Ovary (tissue), 10 donors: ENCODE measurements around the gene PERM1. TPM values are rescaled to one million over a fixed set of nuclear protein-coding genes. Genes with fewer than 3 reads are reported as not detected.
"Not testable (repeated sequence)": the region's sequence is repeated elsewhere in the genome, so short reads cannot be mapped to it uniquely, and the experiment has no call there.

Experiments used
- DNase-seq, 5 donors: peaks; one replicate each; pipeline ENCODE4 v3.0.0-alpha.2; 2019 to 2020
- H3K27ac ChIP-seq, 2 donors: fragments of 200-600 bp; one replicate each; pipeline versions ENCODE4 v1.5.1 to v1.8.0; 2019 to 2022
- H3K27me3 ChIP-seq: fragments of 200-600 bp; one replicate; pipeline ENCODE4 v1.8.0; 2022
- H3K36me3 ChIP-seq: fragments of 200-600 bp; sonication (generic); one replicate; pipeline ENCODE4 v1.5.1; 2019
- H3K4me1 ChIP-seq: one replicate; pipeline ENCODE4 v1.8.1; 2013; ENCODE audit warnings: mild to moderate bottlenecking, moderate library complexity; ENCODE audit not compliant: insufficient read depth
- H3K4me3 ChIP-seq: fragments of 200-600 bp; sonication (generic); one replicate; pipeline ENCODE4 v1.5.1; 2017
- H3K9me3 ChIP-seq, 2 donors: fragments of 200-600 bp in 1 of 2; sonication (generic) in 1 of 2; one replicate each; pipeline versions ENCODE4 v1.5.1 to v1.8.1; 2013 to 2019; ENCODE audit warnings: mild to moderate bottlenecking in 1 of 2, moderate library complexity in 1 of 2
- EP300 ChIP-seq: sonication (generic); formaldehyde crosslinking; IDR thresholded peaks from one replicate; pipeline ENCODE4 v1.6.1; 2017; ENCODE audit warnings: antibody characterized with exemption
- POLR2A ChIP-seq: fragments of 450-650 bp; IDR thresholded peaks from one replicate; pipeline ENCODE4 v1.6.1; 2017; ENCODE audit warnings: antibody characterized with exemption, mild to moderate bottlenecking, moderate library complexity
- WGBS, 3 donors: extraction: QIAGEN DNeasy Blood & Tissue Kit in 1 of 3; methylation state at CpG; one replicate each; pipeline versions ENCODE4 v1.1.5 to v1.1.7; 2013 to 2017; 5-methylcytosine and 5-hydroxymethylcytosine counted together
- intact Hi-C, 4 donors: fragments of 100-400 bp; cut with DNase I; formaldehyde crosslinking; loops; one replicate each; pipeline versions ENCODE4 v1.11.0 to v1.15.1; 2022 to 2023
- long read RNA-seq, 3 donors: library from polyadenylated mRNA in 2 of 3; unstranded in 2 of 3; transcript quantifications; one replicate each; pipeline ENCODE4 v2.0.0 and lab custom pipeline, GENCODE V29; 2021 to 2026
- polyA plus RNA-seq, 2 donors: library from polyadenylated mRNA; stranded (reverse); fragments of 200-250 nt in 1 of 2; fragments of 350-450 nt in 1 of 2; fragmentation: Illumina TruSeq in 1 of 2; extraction: RNeasy Lipid Tissue Mini Kit (QIAGEN cat#74804) in 1 of 2; gene quantifications; one replicate each; pipeline ENCODE4 v1.2.3, GENCODE V29; 2013 to 2014
- total RNA-seq, 7 donors: library from RNA; depleted of rRNA in 2 of 7; stranded (reverse); fragments of >200 nt in 2 of 7; fragmentation: NEBNext Ultra II Directional in 3 of 7; extraction: Animal tissue kit (Norgen Biotek cat#: 25700) in 3 of 7; gene quantifications; one replicate each; pipeline versions ENCODE4 v1.1.0 to v1.2.4, GENCODE V29; 2016 to 2023
- TF ChIP-seq, protein P1 (sequence below), 3 donors: fragments of 450-650 bp in 2 of 3; fragments of 200-600 bp in 1 of 3; IDR thresholded peaks; one replicate each; pipeline versions ENCODE4 v1.5.1 to v1.8.0; 2016 to 2022; ENCODE audit warnings: antibody characterized with exemption in 3 of 3, mild to moderate bottlenecking in 1 of 3
- donor health status: DM: no; HTN: no; CAD: no; lungs with moderate emphysema.
- donor health status: DM: no; HTN: no; CAD: no.
- donor health status: Bipolar disorder and iron deficiency.
- donor health status: DM: yes; HTN: yes; CAD: no.
- donor health status: DM: no; HTN: no; CAD: no.
- donor health status: DM: yes; HTN: yes; CAD: no.

PERM1 gene, protein sequence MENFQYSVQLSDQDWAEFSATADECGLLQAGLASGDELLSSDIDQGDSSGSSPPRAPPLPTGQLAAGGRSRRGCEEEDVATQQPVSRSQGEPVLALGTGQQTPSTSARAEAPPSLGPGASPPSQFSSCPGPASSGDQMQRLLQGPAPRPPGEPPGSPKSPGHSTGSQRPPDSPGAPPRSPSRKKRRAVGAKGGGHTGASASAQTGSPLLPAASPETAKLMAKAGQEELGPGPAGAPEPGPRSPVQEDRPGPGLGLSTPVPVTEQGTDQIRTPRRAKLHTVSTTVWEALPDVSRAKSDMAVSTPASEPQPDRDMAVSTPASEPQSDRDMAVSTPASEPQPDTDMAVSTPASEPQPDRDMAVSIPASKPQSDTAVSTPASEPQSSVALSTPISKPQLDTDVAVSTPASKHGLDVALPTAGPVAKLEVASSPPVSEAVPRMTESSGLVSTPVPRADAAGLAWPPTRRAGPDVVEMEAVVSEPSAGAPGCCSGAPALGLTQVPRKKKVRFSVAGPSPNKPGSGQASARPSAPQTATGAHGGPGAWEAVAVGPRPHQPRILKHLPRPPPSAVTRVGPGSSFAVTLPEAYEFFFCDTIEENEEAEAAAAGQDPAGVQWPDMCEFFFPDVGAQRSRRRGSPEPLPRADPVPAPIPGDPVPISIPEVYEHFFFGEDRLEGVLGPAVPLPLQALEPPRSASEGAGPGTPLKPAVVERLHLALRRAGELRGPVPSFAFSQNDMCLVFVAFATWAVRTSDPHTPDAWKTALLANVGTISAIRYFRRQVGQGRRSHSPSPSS
- total RNA-seq: under 1 TPM in 4 of 7 donors, not detected in 3; 0.07 to 0.32 (median 0.22) TPM
- polyA plus RNA-seq: under 1 TPM in 1 of 2 donors, not detected in 1; 0.34 TPM
- long read RNA-seq, donor 1: 0 reads
- long read RNA-seq, donor 2: 0 reads
- long read RNA-seq, donor 3: 0 reads

DNA sequence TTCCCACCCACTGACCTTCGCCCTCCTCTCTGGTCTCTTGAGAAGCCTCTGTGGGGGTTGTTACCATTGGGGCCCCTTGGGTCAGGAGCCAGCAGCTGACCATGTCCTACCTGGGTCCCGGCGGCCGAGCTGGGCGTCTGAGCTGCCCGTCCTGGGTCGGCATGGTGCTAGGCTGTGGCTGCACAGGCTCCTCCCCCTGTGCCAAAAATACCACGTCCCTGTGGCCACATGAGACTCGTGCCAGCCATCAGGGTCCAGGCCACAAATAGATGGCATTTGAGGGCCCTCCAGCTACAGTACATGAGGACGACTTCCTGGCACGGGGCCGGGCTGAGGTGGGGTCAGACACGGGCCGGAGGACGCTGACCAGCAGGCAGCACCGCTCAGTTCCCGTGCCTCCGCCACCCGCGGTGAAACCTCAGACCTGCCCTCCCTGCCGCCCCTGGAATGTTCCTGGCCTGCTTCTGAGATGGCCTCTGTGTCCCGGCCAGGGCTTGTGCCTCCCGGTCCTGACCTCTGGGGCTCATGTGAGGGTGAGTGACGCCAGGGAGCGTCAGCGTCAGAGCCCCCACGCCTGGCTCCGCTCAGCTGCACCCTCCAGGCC, at the start of gene PERM1:
Gene PERM1 (minus strand): TSS at position 139 of the 604 bp plus-strand sequence. CDS start 1,064 bp downstream, outside the sequence.
- no peaks in the 10 kb centered on the region for H3K36me3 ChIP-seq
- WGBS, 3 donors: 41 to 59% (median 48%) methylated on average over 26 to 28 of the region's 28 CpGs
- intact Hi-C loops: loop anchor here in 2 of 4 donors (10.0 kb wide), 1 partner anchor 313 kb away; no protein-coding TSS in a partner anchor
- TF ChIP-seq, protein P1, sequence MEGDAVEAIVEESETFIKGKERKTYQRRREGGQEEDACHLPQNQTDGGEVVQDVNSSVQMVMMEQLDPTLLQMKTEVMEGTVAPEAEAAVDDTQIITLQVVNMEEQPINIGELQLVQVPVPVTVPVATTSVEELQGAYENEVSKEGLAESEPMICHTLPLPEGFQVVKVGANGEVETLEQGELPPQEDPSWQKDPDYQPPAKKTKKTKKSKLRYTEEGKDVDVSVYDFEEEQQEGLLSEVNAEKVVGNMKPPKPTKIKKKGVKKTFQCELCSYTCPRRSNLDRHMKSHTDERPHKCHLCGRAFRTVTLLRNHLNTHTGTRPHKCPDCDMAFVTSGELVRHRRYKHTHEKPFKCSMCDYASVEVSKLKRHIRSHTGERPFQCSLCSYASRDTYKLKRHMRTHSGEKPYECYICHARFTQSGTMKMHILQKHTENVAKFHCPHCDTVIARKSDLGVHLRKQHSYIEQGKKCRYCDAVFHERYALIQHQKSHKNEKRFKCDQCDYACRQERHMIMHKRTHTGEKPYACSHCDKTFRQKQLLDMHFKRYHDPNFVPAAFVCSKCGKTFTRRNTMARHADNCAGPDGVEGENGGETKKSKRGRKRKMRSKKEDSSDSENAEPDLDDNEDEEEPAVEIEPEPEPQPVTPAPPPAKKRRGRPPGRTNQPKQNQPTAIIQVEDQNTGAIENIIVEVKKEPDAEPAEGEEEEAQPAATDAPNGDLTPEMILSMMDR (IDR thresholded peaks at IDR 0.05): no peak
- TF ChIP-seq POLR2A (no peak), EP300 (no peak)
- no peaks in the 10 kb centered on the region for H3K27me3 ChIP-seq
- no peaks in the 10 kb centered on the region for H3K9me3 ChIP-seq
- peak in 2 of 5 donors; percentile 16 to 32 for DNase-seq
- H3K4me1 ChIP-seq: no peaks in the 10 kb centered on the region
- H3K4me3 ChIP-seq: no peak within 1 kb of the TSS
- H3K27ac ChIP-seq: no peak within 1 kb of the TSS

DNA sequence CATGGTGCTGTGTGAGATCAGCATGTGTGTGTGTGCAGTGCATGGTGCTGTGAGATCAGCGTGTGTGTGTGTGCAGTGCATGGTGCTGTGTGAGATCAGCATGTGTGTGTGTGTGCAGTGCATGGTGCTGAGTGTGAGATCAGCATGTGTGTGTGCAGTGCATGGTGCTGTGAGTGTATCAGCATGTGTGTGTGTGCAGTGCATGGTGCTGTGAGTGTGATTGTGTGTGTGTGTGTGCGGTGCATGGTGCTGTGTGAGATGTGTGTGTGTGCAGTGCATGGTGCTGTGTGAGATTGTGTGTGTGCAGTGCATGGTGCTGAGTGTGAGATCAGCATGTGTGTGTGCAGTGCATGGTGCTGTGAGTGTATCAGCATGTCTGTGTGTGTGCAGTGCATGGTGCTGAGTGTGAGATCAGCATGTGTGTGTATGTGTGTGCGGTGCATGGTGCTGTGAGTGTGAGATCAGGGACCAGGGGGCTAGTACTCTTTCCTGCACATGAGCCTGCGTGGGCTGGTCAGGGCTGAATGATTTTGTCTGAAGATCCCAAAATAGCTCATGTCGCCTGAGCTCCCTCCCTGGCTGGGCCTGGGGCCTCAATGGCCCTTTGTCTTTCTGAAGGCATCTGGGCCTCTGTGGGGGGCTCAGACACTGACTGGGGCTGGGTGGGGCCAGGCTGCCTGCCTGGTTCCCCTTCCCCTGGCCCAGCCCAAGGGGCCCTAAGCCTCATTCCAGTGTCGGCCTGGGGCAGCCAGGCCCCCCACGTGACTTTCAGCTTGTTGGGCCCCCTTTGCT, 49.2 kb upstream of the PERM1 start:
- H3K36me3 ChIP-seq, H3K27me3 ChIP-seq, DNase-seq, intact Hi-C loops, H3K4me3 ChIP-seq, H3K27ac ChIP-seq, H3K9me3 ChIP-seq, H3K4me1 ChIP-seq: not testable (repeated sequence)
- WGBS, 3 donors: 74 to 91% (median 84%) methylated on average over 5 to 7 of the region's 7 CpGs

DNA sequence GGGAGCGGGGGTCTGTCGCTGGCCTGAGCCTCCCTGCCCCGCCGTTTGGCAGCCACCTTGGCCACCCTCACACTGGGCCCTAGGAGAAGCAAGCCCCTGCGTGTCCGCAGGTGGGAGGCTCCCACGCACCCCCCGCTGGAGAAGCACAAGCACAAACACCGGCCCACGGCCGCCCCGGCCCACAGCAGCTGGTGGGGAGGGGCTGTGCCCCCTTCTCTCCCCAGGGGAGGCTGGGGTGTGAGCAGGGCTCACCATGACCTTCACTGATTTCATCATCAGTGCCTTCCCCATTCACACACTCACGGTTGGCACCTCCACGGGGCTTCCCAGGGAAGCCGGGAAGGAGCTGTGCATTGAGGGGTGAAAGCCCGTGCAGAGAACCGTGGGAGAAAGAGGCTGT, 45.9 kb upstream of the PERM1 start:
- DNase-seq: no peak
- Histone ChIP-seq H3K9me3 (no peaks in the 10 kb centered on the region), H3K27ac (no peak overlapping the region), H3K4me3 (no peak overlapping the region), H3K4me1 (no peaks in the 10 kb centered on the region), H3K36me3 (no peaks in the 10 kb centered on the region), H3K27me3 (no peaks in the 10 kb centered on the region)
- intact Hi-C loops: loop anchor here in 1 of 4 donors (10.0 kb wide), 1 partner anchor 207 kb away; the partner anchor contains the start of genes B3GALT6 and SDF4
- WGBS, 3 donors: 38 to 63% (median 61%) methylated on average over 17 of the region's 17 CpGs
- TF ChIP-seq EP300 (no peak), POLR2A (no peak)
- TF ChIP-seq, protein P1 (IDR thresholded peaks at IDR 0.05): no peak

DNA sequence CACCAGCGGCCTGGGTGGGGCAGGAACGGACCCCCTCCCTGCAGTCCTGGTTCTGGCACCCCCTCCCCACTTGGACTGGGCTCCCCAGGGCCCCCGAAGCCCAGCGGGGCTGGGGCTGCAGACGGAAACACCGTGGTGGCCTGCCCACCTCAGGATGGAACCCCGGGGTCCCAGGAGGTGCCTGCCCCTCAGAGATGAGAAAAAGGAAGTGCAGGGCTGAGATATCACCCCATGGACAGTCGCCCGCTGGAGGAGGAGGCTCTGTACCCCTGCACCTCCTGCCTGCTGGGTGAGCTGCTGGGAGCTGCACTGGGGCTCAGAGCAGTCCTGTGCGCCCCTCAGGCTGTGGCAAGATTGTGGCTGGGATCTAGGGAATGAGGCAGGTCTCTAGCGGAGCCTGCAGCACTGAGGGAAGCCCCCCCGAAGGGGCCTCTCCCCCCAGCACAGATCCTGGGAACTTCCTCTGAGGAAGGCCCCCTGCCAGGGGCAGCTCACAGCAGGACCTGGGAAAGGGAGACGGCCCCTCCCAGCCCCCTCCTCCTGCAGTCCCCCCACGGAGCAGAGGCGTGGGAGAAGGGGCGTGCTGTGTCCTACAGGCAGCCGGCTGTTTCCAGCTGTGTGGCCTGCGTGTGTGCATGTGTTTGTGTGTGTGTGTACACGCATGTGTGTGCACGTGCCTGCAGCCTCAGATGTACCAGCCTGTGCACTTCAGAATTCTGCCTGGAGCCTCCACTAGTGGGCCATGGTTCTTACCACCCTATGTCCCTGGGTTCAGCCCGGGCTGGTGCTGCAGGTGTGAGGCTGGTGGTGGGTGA, 44.9 kb upstream of the PERM1 start:
- WGBS, 3 donors: 37 to 53% (median 42%) methylated on average over 20 to 21 of the region's 21 CpGs
- H3K27me3 ChIP-seq: no peaks in the 10 kb centered on the region
- H3K4me3 ChIP-seq: no peak overlapping the region
- intact Hi-C loops: loop anchor here in 1 of 4 donors (10.0 kb wide), 1 partner anchor 208 kb away; the partner anchor contains the start of genes B3GALT6 and SDF4
- H3K9me3 ChIP-seq: no peaks in the 10 kb centered on the region
- no peaks in the 10 kb centered on the region for H3K36me3 ChIP-seq
- TF ChIP-seq, protein P1 (IDR thresholded peaks at IDR 0.05): no peak
- no peak for TF ChIP-seq POLR2A
- no peak for TF ChIP-seq EP300
- no peaks in the 10 kb centered on the region for H3K4me1 ChIP-seq
- DNase-seq: no peak
- no peak overlapping the region for H3K27ac ChIP-seq
